Activated CD4-positive, alpha-beta memory T cell treated with anti-CD3 and anti-CD28 coated beads, Interleukin-2, amount 10 ng/mL, durations not matched to agents 7 days and 5 days (primary cell): Measurements from ENCODE around the gene CHL1. TPM values are rescaled to one million over a fixed set of nuclear protein-coding genes. Genes with fewer than 3 reads are reported as not detected.

ENCODE experiments used
- CTCF ChIA-PET: fragments of 350-600 bp; sonication (Branson Sonifier 250); formaldehyde crosslinking; loops from one replicate; lab custom pipeline; 2021; ENCODE audit warnings: antibody characterized with exemption, inconsistent platforms; lab: Charles Lee
- POLR2A ChIA-PET: fragments of 350-600 bp; sonication (Branson Sonifier 250); formaldehyde crosslinking; loops from one replicate; lab custom pipeline; 2021; ENCODE audit warnings: antibody characterized with exemption; lab: Charles Lee
- DNase-seq: peaks from one replicate; pipeline ENCODE4 v3.0.0-alpha.2; 2020
- H3K27ac Mint-ChIP-seq: one replicate; pipeline ENCODE4 v1.8.0; 2021; ENCODE audit warnings: mild to moderate bottlenecking, mixed read lengths
- H3K27me3 Mint-ChIP-seq: one replicate; pipeline ENCODE4 v1.8.0; 2021; ENCODE audit warnings: mixed read lengths
- H3K36me3 Mint-ChIP-seq: one replicate; pipeline ENCODE4 v1.8.0; 2021; ENCODE audit warnings: low read depth, mixed read lengths
- H3K4me1 Mint-ChIP-seq: one replicate; pipeline ENCODE4 v1.8.0; 2021; ENCODE audit warnings: mixed read lengths
- H3K4me3 Mint-ChIP-seq: one replicate; pipeline ENCODE4 v1.8.0; 2021; ENCODE audit warnings: mild to moderate bottlenecking, mixed read lengths
- H3K9me3 Mint-ChIP-seq: one replicate; pipeline ENCODE4 v1.8.0; 2021; ENCODE audit warnings: mixed read lengths
- total RNA-seq, 2 experiments: library from RNA; stranded (reverse); gene quantifications; one replicate each; pipeline ENCODE4 v1.2.3, GENCODE V29; 2021

The CHL1 gene
- total RNA-seq, 2 experiments from 2014 or later = not detected

- H3K36me3 Mint-ChIP-seq = no peaks in the 10 kb centered on the region
- POLR2A ChIA-PET = no interaction called here
- CTCF ChIA-PET = no interaction called here
These were observed 142.8 kb downstream of the CHL1 start for GRCh38 chr3:339351-339750.

GRCh38 chr3:341998-342397, 145.4 kb downstream of the CHL1 start:
- ChIA-PET POLR2A (no interaction called here), CTCF (interaction anchor here (1.6 kb wide), 1 partner anchor 12 kb away, joined by 6 read pairs; no protein-coding TSS in a partner anchor)
- Mint-ChIP-seq H3K27ac (no peak overlapping the region), H3K27me3 (no peaks in the 10 kb centered on the region), H3K4me1 (no peaks in the 10 kb centered on the region), H3K4me3 (no peak overlapping the region), H3K9me3 (peaks cover 2% of the 10 kb centered on the region), H3K36me3 (no peaks in the 10 kb centered on the region)
- DNase-seq = no peak

More at GRCh38 chr3:339351-339750, 142.8 kb downstream of the CHL1 start:
- Mint-ChIP-seq H3K27ac (no peak overlapping the region), H3K9me3 (peaks cover 2% of the 10 kb centered on the region), H3K27me3 (no peaks in the 10 kb centered on the region), H3K4me1 (no peaks in the 10 kb centered on the region), H3K4me3 (no peak overlapping the region)
- DNase-seq = no peak

- ChIA-PET POLR2A (no interaction called here), CTCF (no interaction called here)
- H3K4me1 Mint-ChIP-seq = no peaks in the 10 kb centered on the region
- DNase-seq = no peak
- no peak overlapping the region for H3K27ac Mint-ChIP-seq
- no peaks in the 10 kb centered on the region for H3K36me3 Mint-ChIP-seq
- H3K27me3 Mint-ChIP-seq = no peaks in the 10 kb centered on the region
- no peaks in the 10 kb centered on the region for H3K9me3 Mint-ChIP-seq
- H3K4me3 Mint-ChIP-seq = no peak overlapping the region
These were observed 149.6 kb downstream of the CHL1 start for GRCh38 chr3:346186-346585.

DNA sequence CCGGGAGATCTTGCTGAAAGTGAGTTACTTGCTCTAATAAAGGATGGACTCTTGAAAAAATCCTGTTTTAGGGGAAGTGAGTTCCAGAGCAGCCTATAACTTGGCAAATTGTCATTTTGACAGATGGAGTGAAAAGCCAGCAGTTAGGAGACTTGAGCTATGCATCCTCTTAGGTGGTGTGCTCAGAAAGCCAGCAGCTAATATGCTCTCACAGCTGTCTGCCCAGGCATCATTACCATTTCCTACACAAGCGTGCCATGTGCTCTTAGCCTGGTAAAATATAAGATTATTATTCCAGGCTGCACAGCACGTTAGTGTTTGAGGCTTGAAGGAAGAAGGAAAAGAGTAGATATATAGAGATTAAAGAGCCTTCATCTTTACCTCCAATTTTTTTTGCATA, 151.0 kb downstream of the CHL1 start:
- DNase-seq = no peak
- H3K27me3 Mint-ChIP-seq = no peaks in the 10 kb centered on the region
- H3K36me3 Mint-ChIP-seq = no peaks in the 10 kb centered on the region
- H3K4me3 Mint-ChIP-seq = no peak overlapping the region
- no peaks in the 10 kb centered on the region for H3K4me1 Mint-ChIP-seq
- POLR2A ChIA-PET = no interaction called here
- CTCF ChIA-PET = no interaction called here
- no peaks in the 10 kb centered on the region for H3K9me3 Mint-ChIP-seq
- no peak overlapping the region for H3K27ac Mint-ChIP-seq

DNA sequence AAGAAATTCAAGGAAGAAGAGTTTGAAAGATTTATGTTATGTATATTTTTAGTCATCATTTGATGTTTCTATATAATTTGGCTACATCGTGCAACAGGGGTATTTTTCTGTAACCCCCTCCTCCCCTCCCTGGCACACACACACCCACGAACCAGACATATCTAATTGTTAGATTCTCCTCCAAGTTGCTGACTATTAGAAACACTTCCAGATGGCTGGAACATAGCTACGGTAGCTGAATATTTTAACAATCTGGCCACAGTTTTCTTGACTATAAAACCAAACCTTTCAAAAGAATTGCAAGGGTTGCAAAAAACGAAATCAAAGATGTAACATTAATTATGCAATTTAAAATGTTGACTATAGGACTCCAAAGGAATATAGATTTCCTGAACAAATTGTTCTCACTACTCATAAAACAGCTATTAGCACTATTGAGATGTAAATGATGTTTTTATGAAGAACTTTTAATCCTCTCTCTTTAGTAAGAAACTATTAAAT, 154.4 kb downstream of the CHL1 start:
- Mint-ChIP-seq H3K36me3 (no peaks in the 10 kb centered on the region), H3K27me3 (no peaks in the 10 kb centered on the region), H3K4me1 (no peaks in the 10 kb centered on the region), H3K4me3 (no peak overlapping the region), H3K9me3 (no peaks in the 10 kb centered on the region), H3K27ac (no peak overlapping the region)
- ChIA-PET CTCF (no interaction called here), POLR2A (no interaction called here)
- DNase-seq = no peak

DNA sequence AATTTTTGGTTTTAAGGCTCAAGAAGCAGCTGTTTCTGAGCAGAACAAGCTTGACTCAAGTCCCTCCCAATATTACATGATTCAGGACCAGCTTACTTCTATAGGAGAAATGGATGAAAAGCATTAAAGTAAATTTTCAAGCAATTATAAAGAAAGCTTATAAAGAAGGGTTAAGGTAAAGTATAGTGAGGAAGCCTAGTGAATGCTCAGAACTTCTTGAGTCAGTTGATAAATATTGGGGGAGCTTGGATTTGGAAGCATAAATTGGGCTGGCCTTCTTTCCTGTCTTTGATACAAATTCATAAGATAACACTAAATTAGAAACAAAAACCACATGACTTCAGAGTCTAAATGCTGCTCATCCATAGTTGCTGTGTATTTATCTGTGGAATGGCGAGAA, 156.0 kb downstream of the CHL1 start:
- Mint-ChIP-seq H3K9me3 (no peaks in the 10 kb centered on the region), H3K4me3 (no peak overlapping the region), H3K36me3 (no peaks in the 10 kb centered on the region), H3K27me3 (no peaks in the 10 kb centered on the region), H3K27ac (no peak overlapping the region), H3K4me1 (no peaks in the 10 kb centered on the region)
- ChIA-PET CTCF (no interaction called here), POLR2A (no interaction called here)
- no peak for DNase-seq

GRCh38 chr3:353191-353739, 156.7 kb downstream of the CHL1 start:
- Mint-ChIP-seq H3K36me3 (no peaks in the 10 kb centered on the region), H3K4me3 (no peak overlapping the region), H3K27me3 (no peaks in the 10 kb centered on the region), H3K9me3 (no peaks in the 10 kb centered on the region), H3K27ac (no peak overlapping the region), H3K4me1 (no peaks in the 10 kb centered on the region)
- ChIA-PET POLR2A (no interaction called here), CTCF (interaction anchor here (1.8 kb wide), 1 partner anchor 12 kb away, joined by 6 read pairs; no protein-coding TSS in a partner anchor)
- DNase-seq = no peak

DNA sequence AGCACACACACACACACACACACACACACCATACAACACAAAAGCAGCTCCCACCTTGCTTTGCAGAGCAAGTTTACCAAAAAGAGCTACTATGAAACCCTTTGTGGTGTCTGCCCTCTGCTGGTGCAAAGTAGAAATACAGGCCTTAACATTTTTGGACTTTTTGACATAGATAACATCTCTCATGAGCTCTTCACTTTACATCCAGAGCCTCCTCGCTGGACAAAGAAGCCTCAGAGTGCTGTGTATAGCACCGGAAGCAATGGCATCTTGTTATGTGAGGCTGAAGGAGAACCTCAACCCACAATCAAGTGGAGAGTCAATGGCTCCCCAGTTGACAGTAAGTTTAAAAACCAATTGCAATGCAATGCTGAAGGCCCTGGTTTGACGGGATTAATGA, 157.9 kb downstream of the CHL1 start:
- Mint-ChIP-seq H3K27me3 (no peaks in the 10 kb centered on the region), H3K36me3 (no peaks in the 10 kb centered on the region), H3K4me1 (no peaks in the 10 kb centered on the region), H3K27ac (no peak overlapping the region), H3K4me3 (no peak overlapping the region), H3K9me3 (no peaks in the 10 kb centered on the region)
- DNase-seq = peak; percentile 24
- CTCF ChIA-PET = interaction anchor here (0.7 to 1.8 kb wide), 5 partner anchors 11 to 313 kb away, joined by 3 to 6 read pairs (median 3); no protein-coding TSS in a partner anchor
- POLR2A ChIA-PET = no interaction called here

GRCh38 chr3:355622-356021, 159.1 kb downstream of the CHL1 start:
- DNase-seq = no peak
- Mint-ChIP-seq H3K4me1 (no peaks in the 10 kb centered on the region), H3K27ac (no peak overlapping the region), H3K4me3 (no peak overlapping the region), H3K27me3 (no peaks in the 10 kb centered on the region), H3K36me3 (no peaks in the 10 kb centered on the region), H3K9me3 (peaks cover 2% of the 10 kb centered on the region)
- CTCF ChIA-PET = interaction anchor here (0.9 kb wide), 1 partner anchor 11 kb away, joined by 3 read pairs; no protein-coding TSS in a partner anchor
- POLR2A ChIA-PET = no interaction called here

- POLR2A ChIA-PET = no interaction called here
These were observed 160.4 kb downstream of the CHL1 start for GRCh38 chr3:356952-357351.

DNA sequence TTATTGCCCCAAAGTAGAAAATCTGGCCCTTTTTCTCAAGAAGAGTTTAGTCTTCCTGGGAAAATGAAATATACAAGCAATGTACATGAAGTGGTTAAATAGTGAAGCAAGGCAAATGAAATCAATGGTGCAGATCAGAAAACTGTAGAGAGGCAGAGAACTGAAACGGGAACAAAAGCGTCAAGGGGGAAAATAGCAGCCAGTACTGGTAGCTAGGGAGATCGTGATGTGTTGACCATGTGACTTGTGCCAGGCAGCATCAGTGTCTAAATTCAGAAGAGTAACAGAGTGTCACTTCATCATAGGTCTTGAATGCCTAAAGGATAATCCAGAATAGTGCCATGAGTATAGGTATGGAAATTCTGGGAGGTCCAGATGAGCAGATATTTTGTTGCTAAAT, 163.1 kb downstream of the CHL1 start:
- H3K4me3 Mint-ChIP-seq = no peak overlapping the region
- POLR2A ChIA-PET = no interaction called here
- H3K27me3 Mint-ChIP-seq = no peaks in the 10 kb centered on the region
- no peak for DNase-seq
- H3K36me3 Mint-ChIP-seq = no peaks in the 10 kb centered on the region
- no peak overlapping the region for H3K27ac Mint-ChIP-seq
- peaks cover 4% of the 10 kb centered on the region for H3K9me3 Mint-ChIP-seq
- H3K4me1 Mint-ChIP-seq = no peaks in the 10 kb centered on the region
- CTCF ChIA-PET = no interaction called here

More at GRCh38 chr3:356952-357351, 160.4 kb downstream of the CHL1 start:
- Mint-ChIP-seq H3K4me1 (no peaks in the 10 kb centered on the region), H3K27me3 (no peaks in the 10 kb centered on the region), H3K9me3 (peaks cover 2% of the 10 kb centered on the region), H3K4me3 (no peak overlapping the region), H3K36me3 (no peaks in the 10 kb centered on the region), H3K27ac (no peak overlapping the region)
- CTCF ChIA-PET = no interaction called here
- DNase-seq = no peak

- Mint-ChIP-seq H3K27ac (no peak overlapping the region), H3K9me3 (peaks cover 6% of the 10 kb centered on the region), H3K36me3 (no peaks in the 10 kb centered on the region), H3K27me3 (no peaks in the 10 kb centered on the region), H3K4me1 (no peaks in the 10 kb centered on the region), H3K4me3 (no peak overlapping the region)
- no peak for DNase-seq
- ChIA-PET CTCF (no interaction called here), POLR2A (no interaction called here)
These were observed 166.2 kb downstream of the CHL1 start for GRCh38 chr3:362681-363338.

GRCh38 chr3:364287-364686, 167.7 kb downstream of the CHL1 start:
- Mint-ChIP-seq H3K4me3 (no peak overlapping the region), H3K27me3 (no peaks in the 10 kb centered on the region), H3K36me3 (no peaks in the 10 kb centered on the region), H3K4me1 (no peaks in the 10 kb centered on the region), H3K9me3 (peaks cover 6% of the 10 kb centered on the region), H3K27ac (no peak overlapping the region)
- POLR2A ChIA-PET = no interaction called here
- CTCF ChIA-PET = no interaction called here
- DNase-seq = no peak

GRCh38 chr3:365268-365667, 168.7 kb downstream of the CHL1 start:
- DNase-seq = no peak
- ChIA-PET POLR2A (no interaction called here), CTCF (no interaction called here)
- Mint-ChIP-seq H3K4me1 (no peaks in the 10 kb centered on the region), H3K4me3 (no peak overlapping the region), H3K36me3 (no peaks in the 10 kb centered on the region), H3K27ac (no peak overlapping the region), H3K27me3 (no peaks in the 10 kb centered on the region), H3K9me3 (peaks cover 4% of the 10 kb centered on the region)
